ENCODE data around the gene RHBDL3. TPM values are rescaled to one million over a fixed set of nuclear protein-coding genes. Genes with fewer than 3 reads are reported as not detected.

Gene RHBDL3
- total and polyA plus RNA-seq, 2 donors (not counting 3 experiments of a cell fraction or from before 2014, with no cell fraction given): 0.11 to 0.20 TPM

GRCh38 chr17:32227910-32228309 lies 37.7 kb upstream of the RHBDL3 start:
- CTCF ChIA-PET: interaction anchor here (0.6 to 1.3 kb wide), 2 partner anchors 26 to 83 kb away, joined by 3 read pairs; no protein-coding TSS in a partner anchor
- intact Hi-C loops (cut with micrococcal nuclease): no loop called here
- DNase-seq (ENCODE audit: low read depth, low spot score): no peak

GRCh38 chr17:32235588-32235987 lies 30.0 kb upstream of the RHBDL3 start:
- Histone ChIP-seq H3K4me2 (ENCODE audit: insufficient read depth, low read length) (no peak overlapping the region), H3K4me3 (replicated peaks in 1 of 3; ENCODE audit: insufficient read depth in 1 of 3, low read depth in 1 of 3, low read length in 3 of 3) (no peak overlapping the region), H3K9me1 (replicated peaks; ENCODE audit: control insufficient read depth, extremely low read depth, insufficient read depth, low read length) (no peaks in the 10 kb centered on the region), H2AFZ (ENCODE audit: low read depth, low read length) (no peak overlapping the region), H4K20me1 (replicated peaks; ENCODE audit: control insufficient read depth, extremely low read depth, insufficient read depth, low read length) (no peaks in the 10 kb centered on the region), H3K9me3 (replicated peaks; ENCODE audit: control insufficient read depth, insufficient read depth, low read length) (no peaks in the 10 kb centered on the region), H3K36me3 (ENCODE audit: control insufficient read depth in 2 of 2, extremely low read depth in 1 of 2, insufficient read depth in 2 of 2, low read length in 2 of 2) (no peaks in the 10 kb centered on the region), H3K27me3 (ENCODE audit: control insufficient read depth in 2 of 2, insufficient read depth in 2 of 2, low read length in 2 of 2) (no peaks in the 10 kb centered on the region), H3K27ac (ENCODE audit: insufficient read depth, low read depth, low read length) (no peak overlapping the region), H3K4me1 (ENCODE audit: control insufficient read depth, extremely low read depth, insufficient read depth, low read length) (no peaks in the 10 kb centered on the region), H3K79me2 (ENCODE audit: control insufficient read depth, insufficient read depth, low read length) (no peaks in the 10 kb centered on the region), H3K9ac (replicated peaks; ENCODE audit: extremely low read depth, insufficient read depth, low read length) (no peak overlapping the region)
- FAIRE-seq: no peak
- POLR2A ChIA-PET: no interaction called here
- dilution Hi-C loops (cut with MboI; ENCODE audit: extremely low pct_ligation_motif_present, low sequenced_read_pairs) (no loop called here), intact Hi-C loops (cut with micrococcal nuclease) (no loop called here)
- CTCF ChIA-PET: no interaction called here
- DNase-seq (ENCODE audit: low read depth, low spot score): no peak
- BruUV-seq (replicated peaks): no TSS peak
- TF ChIP-seq JUN (IDR thresholded peaks at IDR 0.05; ENCODE audit: borderline replicate concordance, insufficient read depth, insufficient read length, low read depth) (no peak), POLR2AphosphoS5 (IDR thresholded peaks at IDR 0.05; ENCODE audit: insufficient read depth, low read depth, low read length) (no peak), GATA2 (IDR thresholded peaks at IDR 0.05; ENCODE audit: insufficient read depth, insufficient read length, low read depth, low read length) (no peak), FOS (IDR thresholded peaks at IDR 0.05; ENCODE audit: borderline replicate concordance, insufficient read depth, low read length) (no peak), MAX (IDR thresholded peaks at IDR 0.05; ENCODE audit: insufficient read depth, insufficient read length) (no peak), EZH2 (IDR thresholded peaks at IDR 0.05; ENCODE audit: borderline replicate concordance, low read depth, low read length, severe bottlenecking) (no peak), POLR2A (IDR thresholded peaks at IDR 0.05; ENCODE audit: low read depth, low read length) (no peak), CTCF (IDR thresholded peaks at IDR 0.05; ENCODE audit: extremely low read depth in 1 of 2, insufficient read depth in 1 of 2, low read depth in 1 of 2, low read length in 2 of 2) (no peak), MYC (IDR thresholded peaks at IDR 0.05; ENCODE audit: low read depth, low read length) (no peak)

More at GRCh38 chr17:32227910-32228309, 37.7 kb upstream of the RHBDL3 start:
- FAIRE-seq: no peak
- Histone ChIP-seq H3K9me3 (replicated peaks; ENCODE audit: control insufficient read depth, insufficient read depth, low read length) (no peaks in the 10 kb centered on the region), H2AFZ (ENCODE audit: low read depth, low read length) (no peak overlapping the region), H3K79me2 (ENCODE audit: control insufficient read depth, insufficient read depth, low read length) (no peaks in the 10 kb centered on the region), H3K27ac (ENCODE audit: insufficient read depth, low read depth, low read length) (no peak overlapping the region), H3K36me3 (ENCODE audit: control insufficient read depth in 2 of 2, extremely low read depth in 1 of 2, insufficient read depth in 2 of 2, low read length in 2 of 2) (no peaks in the 10 kb centered on the region), H3K9me1 (replicated peaks; ENCODE audit: control insufficient read depth, extremely low read depth, insufficient read depth, low read length) (no peaks in the 10 kb centered on the region), H3K4me3 (replicated peaks in 1 of 3; ENCODE audit: insufficient read depth in 1 of 3, low read depth in 1 of 3, low read length in 3 of 3) (no peak overlapping the region), H3K9ac (replicated peaks; ENCODE audit: extremely low read depth, insufficient read depth, low read length) (no peak overlapping the region), H3K4me1 (ENCODE audit: control insufficient read depth, extremely low read depth, insufficient read depth, low read length) (no peaks in the 10 kb centered on the region), H3K27me3 (ENCODE audit: control insufficient read depth in 2 of 2, insufficient read depth in 2 of 2, low read length in 2 of 2) (no peaks in the 10 kb centered on the region), H3K4me2 (ENCODE audit: insufficient read depth, low read length) (no peak overlapping the region), H4K20me1 (replicated peaks; ENCODE audit: control insufficient read depth, extremely low read depth, insufficient read depth, low read length) (no peaks in the 10 kb centered on the region)
- BruUV-seq (replicated peaks): no TSS peak
- dilution Hi-C loops (cut with MboI; ENCODE audit: extremely low pct_ligation_motif_present, low sequenced_read_pairs): no loop called here
- TF ChIP-seq POLR2AphosphoS5 (IDR thresholded peaks at IDR 0.05; ENCODE audit: insufficient read depth, low read depth, low read length): no peak
- POLR2A ChIA-PET: no interaction called here

All from endothelial cell of umbilical vein (primary cell).